ENCODE results near the gene NHLH1. TPM values are rescaled to one million over a fixed set of nuclear protein-coding genes. Genes with fewer than 3 reads are reported as not detected.

NHLH1 gene
- under 1 TPM in 1 of 4 donors, not detected in 3; 0.80 TPM for total RNA-seq

DNA sequence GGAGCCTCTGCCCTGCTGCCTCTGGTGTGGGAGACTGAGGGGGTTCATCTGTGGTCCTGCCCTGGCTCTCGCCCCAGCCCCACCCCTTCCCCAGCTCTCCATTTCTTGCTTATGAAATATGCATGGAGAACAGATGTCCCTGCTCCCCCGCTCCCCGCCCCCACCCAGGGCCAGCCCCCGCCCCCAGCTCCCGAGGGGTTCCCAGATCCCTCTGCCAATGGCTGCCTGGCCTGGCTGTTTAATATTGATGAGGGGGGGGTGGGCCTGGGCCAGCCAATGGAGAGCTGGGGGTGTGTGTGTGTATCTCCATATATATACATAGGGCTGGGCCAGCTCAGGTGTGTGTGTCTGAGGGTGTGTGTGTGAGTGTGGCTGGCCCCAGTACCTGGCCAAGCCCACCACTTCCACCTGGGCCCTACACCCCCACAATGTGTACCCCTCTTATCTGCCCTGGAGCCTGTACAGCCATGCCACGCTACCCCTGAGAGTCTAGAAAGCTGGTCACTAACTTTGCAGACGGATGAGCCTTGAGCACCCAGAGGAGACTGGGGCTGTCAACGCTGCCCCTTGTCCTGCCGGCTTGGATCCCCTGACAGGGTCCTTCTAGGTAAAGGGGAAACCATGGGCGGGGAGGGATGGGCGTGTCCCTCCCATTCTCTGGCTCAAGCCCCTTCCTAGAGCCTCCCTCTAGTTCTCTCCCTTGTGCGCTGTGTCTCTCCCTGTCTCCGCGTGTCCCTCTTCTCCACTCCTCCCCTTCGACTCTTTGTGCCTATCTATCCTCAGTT, at the start of gene NHLH1:
Gene NHLH1 (plus strand): TSS at position 341 of the 785 bp plus-strand sequence. CDS start 3,661 bp downstream, outside the sequence.
- Histone ChIP-seq H3K4me3 (no peak within 1 kb of the TSS), H3K4me1 (no peaks in the 10 kb centered on the region), H3K36me3 (no peaks in the 10 kb centered on the region), H3K9me3 (no peaks in the 10 kb centered on the region), H3K27me3 (no peaks in the 10 kb centered on the region), H3K27ac (no peak within 1 kb of the TSS)
- DNase-seq: no peak
- TF ChIP-seq, protein P1, sequence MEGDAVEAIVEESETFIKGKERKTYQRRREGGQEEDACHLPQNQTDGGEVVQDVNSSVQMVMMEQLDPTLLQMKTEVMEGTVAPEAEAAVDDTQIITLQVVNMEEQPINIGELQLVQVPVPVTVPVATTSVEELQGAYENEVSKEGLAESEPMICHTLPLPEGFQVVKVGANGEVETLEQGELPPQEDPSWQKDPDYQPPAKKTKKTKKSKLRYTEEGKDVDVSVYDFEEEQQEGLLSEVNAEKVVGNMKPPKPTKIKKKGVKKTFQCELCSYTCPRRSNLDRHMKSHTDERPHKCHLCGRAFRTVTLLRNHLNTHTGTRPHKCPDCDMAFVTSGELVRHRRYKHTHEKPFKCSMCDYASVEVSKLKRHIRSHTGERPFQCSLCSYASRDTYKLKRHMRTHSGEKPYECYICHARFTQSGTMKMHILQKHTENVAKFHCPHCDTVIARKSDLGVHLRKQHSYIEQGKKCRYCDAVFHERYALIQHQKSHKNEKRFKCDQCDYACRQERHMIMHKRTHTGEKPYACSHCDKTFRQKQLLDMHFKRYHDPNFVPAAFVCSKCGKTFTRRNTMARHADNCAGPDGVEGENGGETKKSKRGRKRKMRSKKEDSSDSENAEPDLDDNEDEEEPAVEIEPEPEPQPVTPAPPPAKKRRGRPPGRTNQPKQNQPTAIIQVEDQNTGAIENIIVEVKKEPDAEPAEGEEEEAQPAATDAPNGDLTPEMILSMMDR (IDR thresholded peaks at IDR 0.05): no peak
- TF ChIP-seq POLR2A (IDR thresholded peaks at IDR 0.05): no peak

DNA sequence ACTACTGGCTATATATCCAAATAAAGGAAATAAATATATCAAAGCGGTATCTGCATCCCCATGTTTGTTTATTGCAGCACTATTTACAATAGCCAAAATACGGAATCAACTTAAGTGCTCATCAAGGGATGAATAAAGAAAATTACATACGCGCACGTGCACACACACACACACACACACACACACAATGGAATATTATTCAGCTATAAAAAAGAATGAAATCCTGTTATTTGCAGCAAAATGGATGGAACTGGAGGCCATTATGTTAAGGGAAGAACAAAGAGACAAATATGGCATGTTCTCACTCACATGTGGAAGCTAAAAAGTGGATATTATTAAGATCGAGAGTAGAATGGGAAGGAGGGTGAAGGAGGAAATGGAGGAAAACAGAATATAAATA, 44.0 kb upstream of the NHLH1 start:
- Histone ChIP-seq H3K27me3 (no peaks in the 10 kb centered on the region), H3K36me3 (peaks cover 0 to 79% (median 0%) of the 10 kb centered on the region in 3 donors)
- TF ChIP-seq POLR2A (IDR thresholded peaks at IDR 0.05): no peak
- TF ChIP-seq, protein P1 (IDR thresholded peaks at IDR 0.05): no peak

GRCh38 chr1:160325252-160325651, 41.6 kb upstream of the NHLH1 start:
- H3K27ac ChIP-seq: no peak overlapping the region
- no peaks in the 10 kb centered on the region for H3K4me1 ChIP-seq
- H3K4me3 ChIP-seq: no peak overlapping the region
- no peaks in the 10 kb centered on the region for H3K9me3 ChIP-seq
- TF ChIP-seq, protein P1 (IDR thresholded peaks at IDR 0.05): no peak
- no peak for TF ChIP-seq POLR2A (IDR thresholded peaks at IDR 0.05)
- no peak for DNase-seq
- no peaks in the 10 kb centered on the region for H3K27me3 ChIP-seq
- H3K36me3 ChIP-seq: peaks cover 0 to 91% (median 0%) of the 10 kb centered on the region in 3 donors

More for the DNA sequence above, 44.0 kb upstream of the NHLH1 start:
- H3K27ac ChIP-seq: no peak overlapping the region
- no peak overlapping the region for H3K4me3 ChIP-seq
- H3K9me3 ChIP-seq: no peaks in the 10 kb centered on the region
- no peak for DNase-seq
- H3K4me1 ChIP-seq: no peaks in the 10 kb centered on the region

GRCh38 chr1:160326418-160326817, 40.5 kb upstream of the NHLH1 start:
- H3K9me3 ChIP-seq: no peaks in the 10 kb centered on the region
- no peaks in the 10 kb centered on the region for H3K4me1 ChIP-seq
- H3K36me3 ChIP-seq: peaks cover 0 to 99% (median 0%) of the 10 kb centered on the region in 3 donors
- no peaks in the 10 kb centered on the region for H3K27me3 ChIP-seq
- no peak overlapping the region for H3K27ac ChIP-seq
- no peak for DNase-seq
- H3K4me3 ChIP-seq: no peak overlapping the region
- TF ChIP-seq, protein P1 (IDR thresholded peaks at IDR 0.05): no peak
- TF ChIP-seq POLR2A (IDR thresholded peaks at IDR 0.05): no peak

DNA sequence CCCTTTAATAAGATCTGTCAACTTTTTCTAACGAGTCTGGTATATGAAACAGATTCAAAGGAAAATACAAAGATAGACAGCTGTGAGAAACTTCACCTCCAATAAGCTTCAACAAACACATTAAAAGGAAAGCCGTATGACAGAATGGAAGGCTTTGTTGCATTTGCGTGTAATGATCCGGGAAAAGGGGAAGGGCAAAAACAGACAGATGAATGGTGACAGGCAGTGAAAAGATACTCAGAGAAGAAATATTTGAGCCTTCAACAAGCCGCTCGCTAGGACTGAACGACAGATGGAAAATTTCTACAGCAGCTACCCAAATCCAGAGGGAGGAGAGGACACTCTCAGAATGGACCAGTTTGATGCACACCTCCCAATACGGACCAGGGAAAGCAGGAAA, 38.7 kb upstream of the NHLH1 start:
- Histone ChIP-seq H3K27ac (no peak overlapping the region), H3K4me3 (no peak overlapping the region), H3K9me3 (no peaks in the 10 kb centered on the region), H3K36me3 (peaks cover 0 to 100% (median 0%) of the 10 kb centered on the region in 3 donors), H3K27me3 (no peaks in the 10 kb centered on the region), H3K4me1 (no peaks in the 10 kb centered on the region)
- TF ChIP-seq POLR2A (IDR thresholded peaks at IDR 0.05): no peak
- TF ChIP-seq, protein P1 (IDR thresholded peaks at IDR 0.05): no peak
- no peak for DNase-seq

Measured in Peyer's patch (tissue), 4 donors.